Lower leg skin (tissue), 4 donors: ENCODE results near the gene VSTM2B. TPM values are rescaled to one million over a fixed set of nuclear protein-coding genes. Genes with fewer than 3 reads are reported as not detected.

ENCODE experiments used
- DNase-seq, 2 donors: peaks; one replicate each; pipeline ENCODE4 v3.0.0-alpha.2; 2019; ENCODE audit warnings: low spot score in 2 of 2
- H3K4me3 ChIP-seq: fragments of 200-600 bp; sonication (generic); 2 replicates; pipeline ENCODE4 v1.5.1; 2017; ENCODE audit warnings: mild to moderate bottlenecking, low read depth; ENCODE audit not compliant: poor library complexity, severe bottlenecking
- CTCF ChIP-seq, 3 donors: fragments of 450-650 bp; IDR thresholded peaks; one replicate each; pipeline ENCODE4 v1.5.1; 2016; ENCODE audit warnings: antibody characterized with exemption in 3 of 3, mild to moderate bottlenecking in 3 of 3, moderate library complexity in 2 of 3
- POLR2A ChIP-seq, 2 donors: fragments of 450-650 bp; IDR thresholded peaks; one replicate each; pipeline ENCODE4 v1.6.1; 2016 to 2017; ENCODE audit warnings: antibody characterized with exemption in 2 of 2, mild to moderate bottlenecking in 1 of 2, moderate library complexity in 1 of 2
- WGBS, 2 donors: methylation state at CpG; one replicate each; pipeline ENCODE4 v1.1.5; 2018; 5-methylcytosine and 5-hydroxymethylcytosine counted together
- intact Hi-C: fragments of 100-400 bp; cut with DNase I; formaldehyde crosslinking; loops from one replicate; pipeline ENCODE4 v1.15.0; 2023; ENCODE audit warnings: low total_unique reads
- total RNA-seq, 4 donors: library from RNA; depleted of rRNA; stranded (reverse); fragments of >200 nt; gene quantifications; one replicate each; pipeline ENCODE4 v1.1.0, GENCODE V29; 2016

The VSTM2B gene
- total RNA-seq, 4 donors from 2014 or later = not detected

GRCh38 chr19:29524201-29524911 lies 1.4 kb upstream of the VSTM2B start:
- 6 to 7% methylated on average over 14 of the region's 14 CpGs for WGBS, 2 donors
- intact Hi-C loops = no loop called here
- TF ChIP-seq CTCF (IDR thresholded peaks at IDR 0.05) (no peak), POLR2A (IDR thresholded peaks at IDR 0.05) (no peak)
- DNase-seq = no peak
- H3K4me3 ChIP-seq = no peak overlapping the region

GRCh38 chr19:29524912-29525831 lies 622 bp upstream of the VSTM2B start:
- no peak overlapping the region for H3K4me3 ChIP-seq
- TF ChIP-seq CTCF (IDR thresholded peaks at IDR 0.05) (no peak), POLR2A (IDR thresholded peaks at IDR 0.05) (no peak)
- 1% methylated on average over 45 to 46 of the region's 80 CpGs for WGBS, 2 donors
- no peak for DNase-seq
- intact Hi-C loops = no loop called here

- H3K4me3 ChIP-seq = no peak overlapping the region
- no peak for DNase-seq
- 1% methylated on average over 27 to 60 of the region's 79 CpGs for WGBS, 2 donors
- intact Hi-C loops = no loop called here
- TF ChIP-seq CTCF (IDR thresholded peaks at IDR 0.05) (no peak), POLR2A (IDR thresholded peaks at IDR 0.05) (no peak)
Observed at GRCh38 chr19:29526730-29527499, 1.1 kb downstream of the VSTM2B start.

GRCh38 chr19:29527500-29528328 lies 1.9 kb downstream of the VSTM2B start:
- intact Hi-C loops = no loop called here
- WGBS, 2 donors = 13 to 16% methylated on average over 24 to 29 of the region's 31 CpGs

More at GRCh38 chr19:29527500-29528328, 1.9 kb downstream of the VSTM2B start:
- H3K4me3 ChIP-seq = no peak overlapping the region
- TF ChIP-seq POLR2A (IDR thresholded peaks at IDR 0.05) = no peak
- no peak for TF ChIP-seq CTCF (IDR thresholded peaks at IDR 0.05)
- no peak for DNase-seq
